Trophoblast cell (in vitro differentiated cells and primary cell): ENCODE data around the gene CPB2.

Experiments used
- DNase-seq, 2 donors: peaks; one replicate each; pipeline ENCODE4 v3.0.0-alpha.2; 2016
- H2AFZ ChIP-seq: 2 replicates; pipeline ENCODE4 v1.6.1; 2013; ENCODE audit warnings: low read length, moderate library complexity, mild to moderate bottlenecking; ENCODE audit not compliant: insufficient read depth, poor library complexity
- H2AK5ac ChIP-seq: 2 replicates; pipeline ENCODE4 v1.6.1; 2013; ENCODE audit warnings: mild to moderate bottlenecking, low read length
- H2BK120ac ChIP-seq: 2 replicates; pipeline ENCODE4 v1.6.1; 2013; ENCODE audit warnings: low read length, mild to moderate bottlenecking, moderate library complexity; ENCODE audit not compliant: insufficient read depth, poor library complexity
- H2BK12ac ChIP-seq: 2 replicates; pipeline ENCODE4 v1.6.1; 2013; ENCODE audit warnings: mild to moderate bottlenecking, low read length, moderate library complexity
- H2BK5ac ChIP-seq: 2 replicates; pipeline ENCODE4 v1.6.1; 2013; ENCODE audit warnings: low read length, low read depth, moderate library complexity, mild to moderate bottlenecking; ENCODE audit not compliant: poor library complexity
- H3K14ac ChIP-seq: 2 replicates; pipeline ENCODE4 v1.6.1; 2013; ENCODE audit warnings: mild to moderate bottlenecking, low read length
- H3K18ac ChIP-seq: 2 replicates; pipeline ENCODE4 v1.6.1; 2013; ENCODE audit warnings: mild to moderate bottlenecking, low read length
- H3K23ac ChIP-seq: 2 replicates; pipeline ENCODE4 v1.6.1; 2013; ENCODE audit warnings: low read length
- H3K27ac ChIP-seq: 2 replicates; pipeline ENCODE4 v1.5.1; 2013; ENCODE audit warnings: low read depth, mild to moderate bottlenecking, inconsistent platforms, low read length, moderate library complexity
- H3K27me3 ChIP-seq: 2 replicates; pipeline ENCODE4 v1.6.1; 2013; ENCODE audit warnings: inconsistent platforms, mild to moderate bottlenecking, low read length, moderate library complexity; ENCODE audit not compliant: insufficient read depth
- H3K36me3 ChIP-seq, 2 experiments: 1 replicate in 1 of 2; 2 replicates in 1 of 2; pipeline ENCODE4 v1.6.1; 2013; ENCODE audit warnings: low read length in 2 of 2, mild to moderate bottlenecking in 2 of 2, moderate library complexity in 1 of 2; ENCODE audit not compliant: insufficient read depth in 2 of 2, control insufficient read depth in 1 of 2
- H3K4ac ChIP-seq: 2 replicates; pipeline ENCODE4 v1.6.1; 2013; ENCODE audit warnings: low read depth, mild to moderate bottlenecking, low read length, moderate library complexity
- H3K4me1 ChIP-seq, 2 experiments: 1 replicate in 1 of 2; 2 replicates in 1 of 2; pipeline ENCODE4 v1.6.1; 2013; ENCODE audit warnings: low read length in 2 of 2, mild to moderate bottlenecking in 2 of 2, moderate library complexity in 1 of 2; ENCODE audit not compliant: insufficient read depth in 2 of 2, control insufficient read depth in 1 of 2
- H3K4me2 ChIP-seq: 2 replicates; pipeline ENCODE4 v1.6.1; 2013; ENCODE audit warnings: inconsistent platforms, mild to moderate bottlenecking, low read length, moderate library complexity
- H3K4me3 ChIP-seq: 2 replicates; pipeline ENCODE4 v1.5.1; 2013; ENCODE audit warnings: mild to moderate bottlenecking, low read depth, low read length, inconsistent platforms
- H3K79me1 ChIP-seq: one replicate; pipeline ENCODE4 v1.6.1; 2013; ENCODE audit warnings: low read length
- H3K79me2 ChIP-seq: 2 replicates; pipeline ENCODE4 v1.6.1; 2013; ENCODE audit warnings: low read length, mild to moderate bottlenecking; ENCODE audit not compliant: control insufficient read depth, insufficient read depth, poor library complexity
- H3K9ac ChIP-seq: 2 replicates; pipeline ENCODE4 v1.6.1; 2013; ENCODE audit warnings: mild to moderate bottlenecking, low read length
- H3K9me3 ChIP-seq: 2 replicates; pipeline ENCODE4 v1.6.1; 2013; ENCODE audit warnings: low read depth, mild to moderate bottlenecking, control low read depth, inconsistent platforms, low read length; ENCODE audit not compliant: insufficient read depth
- H4K12ac ChIP-seq: 2 replicates; pipeline ENCODE4 v1.6.1; 2013; ENCODE audit warnings: low read depth, mild to moderate bottlenecking, low read length, moderate library complexity
- H4K8ac ChIP-seq: 2 replicates; pipeline ENCODE4 v1.6.1; 2013; ENCODE audit warnings: low read depth, mild to moderate bottlenecking, low read length, moderate library complexity
- H4K91ac ChIP-seq: one replicate; pipeline ENCODE4 v1.6.1; 2013; ENCODE audit warnings: low read depth, mild to moderate bottlenecking, low read length, moderate library complexity
- WGBS: extraction: QIAGEN DNeasy Blood & Tissue Kit; methylation state at CpG from one replicate; pipeline ENCODE4 v1.1.7; 2013; ENCODE audit warnings: missing lambda C conversion rate; ENCODE audit not compliant: insufficient read length, insufficient coverage; ENCODE audit errors: extremely low coverage; 5-methylcytosine and 5-hydroxymethylcytosine counted together

The CPB2 gene

GRCh38 chr13:46126552-46127357 is 21.9 kb upstream of the CPB2 start:
- H3K27me3 ChIP-seq: no peaks in the 10 kb centered on the region

GRCh38 chr13:46126056-46126455 is 21.2 kb upstream of the CPB2 start:
- H3K14ac ChIP-seq: no peak overlapping the region
- H4K8ac ChIP-seq: no peak overlapping the region
- H3K23ac ChIP-seq: no peak overlapping the region
- H3K9ac ChIP-seq: no peak overlapping the region
- H3K79me2 ChIP-seq: no peaks in the 10 kb centered on the region
- H2BK120ac ChIP-seq: no peak overlapping the region
- H4K91ac ChIP-seq: no peak overlapping the region
- no peak overlapping the region for H3K18ac ChIP-seq
- DNase-seq: no peak
- no peaks in the 10 kb centered on the region for H3K79me1 ChIP-seq
- H2AK5ac ChIP-seq: no peak overlapping the region
- H3K27me3 ChIP-seq: no peaks in the 10 kb centered on the region
- H3K36me3 ChIP-seq: peaks cover 10 to 35% of the 10 kb centered on the region in 2 experiments
- peaks cover 3% of the 10 kb centered on the region in 2 experiments for H3K4me1 ChIP-seq
- H2BK5ac ChIP-seq: no peak overlapping the region
- H3K4ac ChIP-seq: no peak overlapping the region
- H2AFZ ChIP-seq: no peak overlapping the region
- H3K9me3 ChIP-seq: no peaks in the 10 kb centered on the region
- H2BK12ac ChIP-seq: no peak overlapping the region
- H4K12ac ChIP-seq: no peak overlapping the region
- H3K27ac ChIP-seq: no peak overlapping the region
- no peak overlapping the region for H3K4me3 ChIP-seq
- no CpG with 5 or more reads among the region's 2 CpGs for WGBS
- no peak overlapping the region for H3K4me2 ChIP-seq

More at GRCh38 chr13:46126552-46127357, 21.9 kb upstream of the CPB2 start:
- Histone ChIP-seq H3K23ac (no peak overlapping the region), H3K4me1 (peaks cover 2 to 3% of the 10 kb centered on the region in 2 experiments), H3K4ac (no peak overlapping the region), H2BK5ac (no peak overlapping the region), H2BK12ac (no peak overlapping the region), H2BK120ac (no peak overlapping the region), H4K91ac (no peak overlapping the region), H3K4me3 (no peak overlapping the region), H3K27ac (no peak overlapping the region), H3K14ac (no peak overlapping the region), H3K9me3 (no peaks in the 10 kb centered on the region), H2AK5ac (no peak overlapping the region), H3K79me1 (no peaks in the 10 kb centered on the region), H4K8ac (no peak overlapping the region), H3K79me2 (no peaks in the 10 kb centered on the region), H2AFZ (no peak overlapping the region), H3K4me2 (no peak overlapping the region), H3K9ac (no peak overlapping the region), H3K18ac (no peak overlapping the region), H3K36me3 (peaks cover 10 to 35% of the 10 kb centered on the region in 2 experiments), H4K12ac (no peak overlapping the region)
- peak; percentile 80 to 88 for DNase-seq
- no CpG with 5 or more reads among the region's 6 CpGs for WGBS

- Histone ChIP-seq H3K9ac (no peak overlapping the region), H3K23ac (no peak overlapping the region), H3K27ac (no peak overlapping the region), H2AFZ (no peak overlapping the region), H3K4ac (no peak overlapping the region), H2BK5ac (no peak overlapping the region), H3K18ac (no peak overlapping the region), H3K27me3 (no peaks in the 10 kb centered on the region), H3K36me3 (peaks cover 10 to 31% of the 10 kb centered on the region in 2 experiments), H4K91ac (no peak overlapping the region), H3K4me2 (no peak overlapping the region), H3K14ac (no peak overlapping the region), H3K4me1 (peaks cover 4 to 5% of the 10 kb centered on the region in 2 experiments), H2BK12ac (no peak overlapping the region), H2AK5ac (no peak overlapping the region), H3K9me3 (no peaks in the 10 kb centered on the region), H4K12ac (no peak overlapping the region), H3K79me2 (no peaks in the 10 kb centered on the region), H3K79me1 (no peaks in the 10 kb centered on the region), H4K8ac (no peak overlapping the region), H2BK120ac (no peak overlapping the region), H3K4me3 (no peak overlapping the region)
- peak in 1 of 2 donors; percentile 56 for DNase-seq
- no CpG with 5 or more reads among the region's 11 CpGs for WGBS
These were observed 20.4 kb upstream of the CPB2 start for GRCh38 chr13:46124967-46125933.

- Histone ChIP-seq H3K9ac (no peak overlapping the region), H3K4me2 (no peak overlapping the region), H3K27me3 (no peaks in the 10 kb centered on the region), H3K4me1 (peaks cover 5 to 8% of the 10 kb centered on the region in 2 experiments), H3K36me3 (peaks cover 10 to 24% of the 10 kb centered on the region in 2 experiments), H4K8ac (no peak overlapping the region), H4K91ac (no peak overlapping the region), H2AK5ac (no peak overlapping the region), H3K79me1 (no peaks in the 10 kb centered on the region), H3K9me3 (no peaks in the 10 kb centered on the region), H3K23ac (no peak overlapping the region), H3K27ac (no peak overlapping the region), H3K14ac (no peak overlapping the region), H3K18ac (no peak overlapping the region), H2BK5ac (no peak overlapping the region), H3K79me2 (no peaks in the 10 kb centered on the region), H3K4me3 (no peak overlapping the region), H2AFZ (no peak overlapping the region), H4K12ac (no peak overlapping the region), H2BK120ac (no peak overlapping the region), H2BK12ac (no peak overlapping the region), H3K4ac (no peak overlapping the region)
- DNase-seq: no peak
- WGBS: no CpG with 5 or more reads among the region's 10 CpGs
These were observed 19.7 kb upstream of the CPB2 start for GRCh38 chr13:46124531-46124966.
